ENCODE results near the gene ZFAND2B.

The ZFAND2B gene

GRCh38 chr2:219181531-219181930, 25.1 kb upstream of the ZFAND2B start:
- no peak for TF ChIP-seq TAF1 (IDR thresholded peaks at IDR 0.05; ENCODE audit: borderline replicate concordance, insufficient read depth, low read length)
- no peak for TF ChIP-seq POLR2AphosphoS5 (IDR thresholded peaks at IDR 0.05; ENCODE audit: low read depth, low read length)
- TF ChIP-seq FOXP2 (optimal IDR thresholded peaks at IDR 0.05; ENCODE audit: borderline replicate concordance, extremely low read depth, extremely low read length, insufficient read depth) = no peak
- TF ChIP-seq REST (IDR thresholded peaks at IDR 0.05; ENCODE audit: insufficient read depth in 1 of 2, low read depth in 2 of 2, low read length in 2 of 2) = no peak
- TF ChIP-seq SIN3A (IDR thresholded peaks at IDR 0.05; ENCODE audit: borderline replicate concordance, insufficient read depth, low read length) = no peak

- TF ChIP-seq TAF1 (IDR thresholded peaks at IDR 0.05; ENCODE audit: borderline replicate concordance, insufficient read depth, low read length) (no peak), FOXP2 (optimal IDR thresholded peaks at IDR 0.05; ENCODE audit: borderline replicate concordance, extremely low read depth, extremely low read length, insufficient read depth) (no peak), REST (IDR thresholded peaks at IDR 0.05; ENCODE audit: insufficient read depth in 1 of 2, low read depth in 2 of 2, low read length in 2 of 2) (no peak), POLR2AphosphoS5 (IDR thresholded peaks at IDR 0.05; ENCODE audit: low read depth, low read length) (no peak)
Measured at GRCh38 chr2:219182331-219183150, 24.0 kb upstream of the ZFAND2B start.

GRCh38 chr2:219183151-219183772, 23.3 kb upstream of the ZFAND2B start:
- no peak for TF ChIP-seq POLR2AphosphoS5 (IDR thresholded peaks at IDR 0.05; ENCODE audit: low read depth, low read length)
- no peak for TF ChIP-seq FOXP2 (optimal IDR thresholded peaks at IDR 0.05; ENCODE audit: borderline replicate concordance, extremely low read depth, extremely low read length, insufficient read depth)
- no peak for TF ChIP-seq TAF1 (IDR thresholded peaks at IDR 0.05; ENCODE audit: borderline replicate concordance, insufficient read depth, low read length)
- no peak for TF ChIP-seq SIN3A (IDR thresholded peaks at IDR 0.05; ENCODE audit: borderline replicate concordance, insufficient read depth, low read length)
- no peak for TF ChIP-seq REST (IDR thresholded peaks at IDR 0.05; ENCODE audit: insufficient read depth in 1 of 2, low read depth in 2 of 2, low read length in 2 of 2)

GRCh38 chr2:219184121-219184520, 22.5 kb upstream of the ZFAND2B start:
- TF ChIP-seq TAF1 (IDR thresholded peaks at IDR 0.05; ENCODE audit: borderline replicate concordance, insufficient read depth, low read length) (no peak), SIN3A (IDR thresholded peaks at IDR 0.05; ENCODE audit: borderline replicate concordance, insufficient read depth, low read length) (no peak), FOXP2 (optimal IDR thresholded peaks at IDR 0.05; ENCODE audit: borderline replicate concordance, extremely low read depth, extremely low read length, insufficient read depth) (no peak), REST (IDR thresholded peaks at IDR 0.05; ENCODE audit: insufficient read depth in 1 of 2, low read depth in 2 of 2, low read length in 2 of 2) (no peak), POLR2AphosphoS5 (IDR thresholded peaks at IDR 0.05; ENCODE audit: low read depth, low read length) (no peak)
